ENCODE measurements around the gene INTS15.

DNA sequence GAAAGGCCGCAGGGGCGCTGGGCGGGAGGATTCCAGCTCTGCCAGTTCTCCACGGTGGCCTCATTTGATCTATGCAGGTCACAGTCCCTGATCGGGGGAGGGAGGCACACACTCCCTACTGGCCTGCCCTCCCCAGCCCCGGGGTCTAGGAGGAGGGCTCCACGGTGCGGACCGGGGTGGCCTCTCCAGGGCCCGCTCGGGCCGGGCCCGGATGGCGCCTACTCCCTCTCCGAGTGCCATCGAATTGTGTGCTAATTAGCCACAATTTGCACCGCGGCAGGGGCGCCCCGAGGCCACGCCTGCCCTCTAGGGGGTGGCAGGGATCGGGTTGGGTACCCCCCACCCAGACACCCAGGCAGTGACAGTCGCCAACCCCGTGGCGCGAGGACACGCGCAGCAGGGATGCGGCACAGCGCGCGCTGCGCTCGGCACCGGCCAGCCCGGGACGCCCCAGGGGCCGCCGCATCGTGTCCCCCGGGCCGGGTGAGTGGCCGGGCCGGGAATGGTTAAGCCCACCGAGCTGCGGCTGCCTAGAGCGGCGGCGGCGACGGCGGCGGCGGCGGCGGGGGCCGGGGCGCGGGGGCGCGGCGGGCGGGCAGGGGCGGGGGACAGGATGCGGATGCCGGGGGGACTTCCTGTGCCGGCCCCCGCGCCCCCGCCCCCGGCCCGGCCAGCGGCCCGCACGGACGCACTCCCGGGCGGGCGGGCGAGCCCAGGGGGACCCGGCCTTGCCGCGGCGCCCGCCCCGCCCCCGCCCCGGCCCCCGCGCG is 25.3 kb downstream of the INTS15 start, which contains the start of gene ZNF853:
- TF ChIP-seq, protein P1, sequence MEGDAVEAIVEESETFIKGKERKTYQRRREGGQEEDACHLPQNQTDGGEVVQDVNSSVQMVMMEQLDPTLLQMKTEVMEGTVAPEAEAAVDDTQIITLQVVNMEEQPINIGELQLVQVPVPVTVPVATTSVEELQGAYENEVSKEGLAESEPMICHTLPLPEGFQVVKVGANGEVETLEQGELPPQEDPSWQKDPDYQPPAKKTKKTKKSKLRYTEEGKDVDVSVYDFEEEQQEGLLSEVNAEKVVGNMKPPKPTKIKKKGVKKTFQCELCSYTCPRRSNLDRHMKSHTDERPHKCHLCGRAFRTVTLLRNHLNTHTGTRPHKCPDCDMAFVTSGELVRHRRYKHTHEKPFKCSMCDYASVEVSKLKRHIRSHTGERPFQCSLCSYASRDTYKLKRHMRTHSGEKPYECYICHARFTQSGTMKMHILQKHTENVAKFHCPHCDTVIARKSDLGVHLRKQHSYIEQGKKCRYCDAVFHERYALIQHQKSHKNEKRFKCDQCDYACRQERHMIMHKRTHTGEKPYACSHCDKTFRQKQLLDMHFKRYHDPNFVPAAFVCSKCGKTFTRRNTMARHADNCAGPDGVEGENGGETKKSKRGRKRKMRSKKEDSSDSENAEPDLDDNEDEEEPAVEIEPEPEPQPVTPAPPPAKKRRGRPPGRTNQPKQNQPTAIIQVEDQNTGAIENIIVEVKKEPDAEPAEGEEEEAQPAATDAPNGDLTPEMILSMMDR (IDR thresholded peaks at IDR 0.05; ENCODE audit: insufficient read depth, low read length), result no peak
- no peak for TF ChIP-seq GABPA (IDR thresholded peaks at IDR 0.05; ENCODE audit: low read depth)

All from HL-60 (cell line).